ENCODE data around the gene C1orf226. TPM values are rescaled to one million over a fixed set of nuclear protein-coding genes. Genes with fewer than 3 reads are reported as not detected.

Gene C1orf226, protein sequence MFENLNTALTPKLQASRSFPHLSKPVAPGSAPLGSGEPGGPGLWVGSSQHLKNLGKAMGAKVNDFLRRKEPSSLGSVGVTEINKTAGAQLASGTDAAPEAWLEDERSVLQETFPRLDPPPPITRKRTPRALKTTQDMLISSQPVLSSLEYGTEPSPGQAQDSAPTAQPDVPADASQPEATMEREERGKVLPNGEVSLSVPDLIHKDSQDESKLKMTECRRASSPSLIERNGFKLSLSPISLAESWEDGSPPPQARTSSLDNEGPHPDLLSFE
- total RNA-seq, result 10 to 100 TPM in 5 of 6 experiments, 1 to 10 TPM in 1; 6.5 to 45.3 (median 28.4) TPM
- long read RNA-seq, partial matches to known transcripts, result 0 of 5 reads
- long read RNA-seq, other reads (novel, unspliced or antisense), result 5 of 5 reads

GRCh38 chr1:162381383-162381782 lies at the start of gene C1orf226:
Gene C1orf226 (plus strand): TSS chr1:162381728. CDS start chr1:162381902, 174 bp downstream.
- no peak for TF ChIP-seq POLR2A (IDR thresholded peaks at IDR 0.05)
- TF ChIP-seq, protein P1, sequence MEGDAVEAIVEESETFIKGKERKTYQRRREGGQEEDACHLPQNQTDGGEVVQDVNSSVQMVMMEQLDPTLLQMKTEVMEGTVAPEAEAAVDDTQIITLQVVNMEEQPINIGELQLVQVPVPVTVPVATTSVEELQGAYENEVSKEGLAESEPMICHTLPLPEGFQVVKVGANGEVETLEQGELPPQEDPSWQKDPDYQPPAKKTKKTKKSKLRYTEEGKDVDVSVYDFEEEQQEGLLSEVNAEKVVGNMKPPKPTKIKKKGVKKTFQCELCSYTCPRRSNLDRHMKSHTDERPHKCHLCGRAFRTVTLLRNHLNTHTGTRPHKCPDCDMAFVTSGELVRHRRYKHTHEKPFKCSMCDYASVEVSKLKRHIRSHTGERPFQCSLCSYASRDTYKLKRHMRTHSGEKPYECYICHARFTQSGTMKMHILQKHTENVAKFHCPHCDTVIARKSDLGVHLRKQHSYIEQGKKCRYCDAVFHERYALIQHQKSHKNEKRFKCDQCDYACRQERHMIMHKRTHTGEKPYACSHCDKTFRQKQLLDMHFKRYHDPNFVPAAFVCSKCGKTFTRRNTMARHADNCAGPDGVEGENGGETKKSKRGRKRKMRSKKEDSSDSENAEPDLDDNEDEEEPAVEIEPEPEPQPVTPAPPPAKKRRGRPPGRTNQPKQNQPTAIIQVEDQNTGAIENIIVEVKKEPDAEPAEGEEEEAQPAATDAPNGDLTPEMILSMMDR (IDR thresholded peaks at IDR 0.05), result no peak
- H3K27ac ChIP-seq, result peak within 1 kb of the TSS; percentile 11 to 70 (median 38)
- WGBS (ENCODE audit: insufficient coverage, low coverage, low lambda C conversion rate, missing lambda C conversion rate), result 91% methylated on average over 3 of the region's 3 CpGs
- intact Hi-C loops (cut with DNase I), result loop anchor here in 1 of 2 donors (10.0 kb wide), 1 partner anchor 327 kb away; no protein-coding TSS in a partner anchor
- ATAC-seq (peak in 3 of 4 donors; percentile 12 to 65 (median 60)), DNase-seq (no peak)
- H3K4me3 ChIP-seq, result no peak within 1 kb of the TSS
- peaks cover 0 to 9% (median 0%) of the 10 kb centered on the region in 4 donors for H3K36me3 ChIP-seq
- H3K27me3 ChIP-seq, result no peaks in the 10 kb centered on the region
- H3K4me1 ChIP-seq, result peaks cover 0 to 16% (median 0%) of the 10 kb centered on the region in 4 donors
- no peaks in the 10 kb centered on the region for H3K9me3 ChIP-seq

DNA sequence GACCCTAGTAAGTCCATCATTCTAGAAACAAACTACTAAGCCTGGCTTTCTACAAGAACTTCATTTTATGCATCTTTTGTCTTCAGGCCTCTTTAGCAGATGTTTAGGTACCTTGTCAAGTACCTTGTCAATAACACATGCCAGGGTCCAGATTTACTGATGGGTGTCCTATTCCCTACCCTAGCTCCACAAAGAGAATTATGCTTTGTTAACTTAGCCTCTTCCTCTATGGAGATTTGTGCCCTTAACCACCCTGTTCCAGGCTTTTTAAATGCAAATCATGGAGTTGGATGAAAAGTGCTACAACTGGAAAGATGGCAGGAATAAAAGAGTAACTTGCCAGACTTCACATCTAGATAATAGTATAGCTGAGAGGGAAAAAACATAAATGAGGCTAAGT lies 47.5 kb upstream of the C1orf226 start:
- TF ChIP-seq POLR2A (IDR thresholded peaks at IDR 0.05), result no peak
- TF ChIP-seq, protein P1 (IDR thresholded peaks at IDR 0.05), result no peak
- H3K9me3 ChIP-seq, result no peaks in the 10 kb centered on the region
- intact Hi-C loops (cut with DNase I), result no loop called here
- H3K4me1 ChIP-seq, result no peaks in the 10 kb centered on the region
- H3K36me3 ChIP-seq, result peaks cover 0 to 17% (median 0%) of the 10 kb centered on the region in 4 donors
- ATAC-seq, result no peak
- H3K27me3 ChIP-seq, result no peaks in the 10 kb centered on the region
- H3K27ac ChIP-seq, result no peak overlapping the region
- no peak overlapping the region for H3K4me3 ChIP-seq
- DNase-seq, result no peak

DNA sequence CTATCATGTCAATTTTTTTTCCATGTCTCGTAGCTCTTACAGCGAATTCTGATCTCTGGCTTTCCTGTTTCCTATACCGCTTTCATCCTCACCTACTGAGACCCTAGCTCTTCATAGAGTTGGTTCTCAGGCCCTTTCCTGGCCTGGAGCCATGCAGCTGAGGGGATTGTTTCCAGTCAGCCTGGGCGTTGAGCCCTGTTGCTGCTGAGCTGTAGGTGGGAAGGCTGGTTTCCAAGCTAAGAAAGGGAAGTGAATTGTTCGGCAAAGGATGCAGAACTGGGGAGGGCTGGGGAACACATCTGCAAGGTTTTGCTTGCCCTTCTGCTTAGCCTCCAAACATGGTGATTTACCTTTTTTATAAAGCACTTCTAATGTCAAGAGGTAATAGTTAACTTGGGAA lies 46.4 kb upstream of the C1orf226 start:
- WGBS (ENCODE audit: insufficient coverage, low coverage, low lambda C conversion rate, missing lambda C conversion rate), result 46% methylated on average over 2 of the region's 5 CpGs
- Histone ChIP-seq H3K9me3 (no peaks in the 10 kb centered on the region), H3K36me3 (peaks cover 0 to 17% (median 0%) of the 10 kb centered on the region in 4 donors), H3K4me1 (no peaks in the 10 kb centered on the region), H3K27ac (no peak overlapping the region), H3K27me3 (no peaks in the 10 kb centered on the region), H3K4me3 (no peak overlapping the region)
- no peak for TF ChIP-seq POLR2A (IDR thresholded peaks at IDR 0.05)
- TF ChIP-seq, protein P1 (IDR thresholded peaks at IDR 0.05), result no peak
- ATAC-seq, result no peak
- DNase-seq, result no peak
- intact Hi-C loops (cut with DNase I), result no loop called here

GRCh38 chr1:162336621-162337285 lies 44.8 kb upstream of the C1orf226 start:
- TF ChIP-seq, protein P1 (IDR thresholded peaks at IDR 0.05), result no peak
- TF ChIP-seq POLR2A (IDR thresholded peaks at IDR 0.05), result no peak
- 80% methylated on average over 7 of the region's 7 CpGs for WGBS (ENCODE audit: insufficient coverage, low coverage, low lambda C conversion rate, missing lambda C conversion rate)
- H3K27me3 ChIP-seq, result no peaks in the 10 kb centered on the region
- no peak overlapping the region for H3K27ac ChIP-seq
- ATAC-seq, result no peak
- DNase-seq, result no peak
- no peaks in the 10 kb centered on the region for H3K9me3 ChIP-seq
- H3K4me1 ChIP-seq, result no peaks in the 10 kb centered on the region
- H3K36me3 ChIP-seq, result peaks cover 0 to 17% (median 0%) of the 10 kb centered on the region in 4 donors
- intact Hi-C loops (cut with DNase I), result no loop called here
- no peak overlapping the region for H3K4me3 ChIP-seq
